AG09319 (cell line): ENCODE results near the gene KSR1.
"Not testable (repeated sequence)": the region's sequence is repeated elsewhere in the genome, so short reads cannot be mapped to it uniquely, and the experiment has no call there.

Experiments
- DNase-seq: peaks from one replicate; pipeline ENCODE4 v3.0.0-alpha.2; 2010; ENCODE audit warnings: low read depth; ENCODE audit errors: extremely low read depth
- CTCF ChIP-seq: IDR thresholded peaks from 2 replicates; pipeline ENCODE4 v1.5.1; 2011; ENCODE audit warnings: low read depth, mild to moderate bottlenecking, inconsistent platforms, low read length, moderate library complexity

The KSR1 gene

GRCh38 chr17:27657620-27658019 lies 201.4 kb downstream of the KSR1 start:
- TF ChIP-seq CTCF, result no peak
- no peak for DNase-seq

GRCh38 chr17:27659683-27660082 lies 203.4 kb downstream of the KSR1 start:
- no peak for DNase-seq
- TF ChIP-seq CTCF, result no peak

- no peak for DNase-seq
- TF ChIP-seq CTCF, result no peak
Measured at GRCh38 chr17:27660436-27660835, 204.2 kb downstream of the KSR1 start.

- no peak for DNase-seq
- no peak for TF ChIP-seq CTCF
Measured at GRCh38 chr17:27663936-27664605, 207.8 kb downstream of the KSR1 start.

- DNase-seq, result no peak
- no peak for TF ChIP-seq CTCF
Measured at GRCh38 chr17:27664606-27664965, 208.3 kb downstream of the KSR1 start.

- DNase-seq, result no peak
- TF ChIP-seq CTCF, result no peak
Measured at GRCh38 chr17:27665549-27665948, 209.3 kb downstream of the KSR1 start.

GRCh38 chr17:27666270-27666669 lies 210.0 kb downstream of the KSR1 start:
- DNase-seq, result not testable (repeated sequence)
